Measurements from ENCODE around the gene RAB11FIP4.

- TF ChIP-seq, protein P1, sequence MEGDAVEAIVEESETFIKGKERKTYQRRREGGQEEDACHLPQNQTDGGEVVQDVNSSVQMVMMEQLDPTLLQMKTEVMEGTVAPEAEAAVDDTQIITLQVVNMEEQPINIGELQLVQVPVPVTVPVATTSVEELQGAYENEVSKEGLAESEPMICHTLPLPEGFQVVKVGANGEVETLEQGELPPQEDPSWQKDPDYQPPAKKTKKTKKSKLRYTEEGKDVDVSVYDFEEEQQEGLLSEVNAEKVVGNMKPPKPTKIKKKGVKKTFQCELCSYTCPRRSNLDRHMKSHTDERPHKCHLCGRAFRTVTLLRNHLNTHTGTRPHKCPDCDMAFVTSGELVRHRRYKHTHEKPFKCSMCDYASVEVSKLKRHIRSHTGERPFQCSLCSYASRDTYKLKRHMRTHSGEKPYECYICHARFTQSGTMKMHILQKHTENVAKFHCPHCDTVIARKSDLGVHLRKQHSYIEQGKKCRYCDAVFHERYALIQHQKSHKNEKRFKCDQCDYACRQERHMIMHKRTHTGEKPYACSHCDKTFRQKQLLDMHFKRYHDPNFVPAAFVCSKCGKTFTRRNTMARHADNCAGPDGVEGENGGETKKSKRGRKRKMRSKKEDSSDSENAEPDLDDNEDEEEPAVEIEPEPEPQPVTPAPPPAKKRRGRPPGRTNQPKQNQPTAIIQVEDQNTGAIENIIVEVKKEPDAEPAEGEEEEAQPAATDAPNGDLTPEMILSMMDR (IDR thresholded peaks at IDR 0.05) = no peak
- TF ChIP-seq POLR2A (IDR thresholded peaks at IDR 0.05) (no peak), POLR2AphosphoS5 (IDR thresholded peaks at IDR 0.05) (no peak), EP300 (IDR thresholded peaks at IDR 0.05) (no peak)
Observed at GRCh38 chr17:31484821-31485220, 93.3 kb downstream of the RAB11FIP4 start.

All from gastroesophageal sphincter (tissue), 3 donors.